DOHH2 (cell line): ENCODE results near the gene WDR91.

Source experiments
- H3F3A ChIP-seq: fragments of 200-600 bp; sonication (generic), shearing (Covaris generic); 2 replicates; pipeline ENCODE4 v1.6.0; 2016; ENCODE audit warnings: antibody characterized with exemption, mild to moderate bottlenecking; ENCODE audit not compliant: control insufficient read depth, insufficient read depth
- H3K27ac ChIP-seq: fragments of 200-600 bp; sonication (generic); 2 replicates; pipeline ENCODE4 v1.5.1; 2014; ENCODE audit warnings: low read depth, mild to moderate bottlenecking, low read length, moderate library complexity
- H3K27me3 ChIP-seq: fragments of 200-600 bp; sonication (generic); 2 replicates; pipeline ENCODE4 v1.6.1; 2014; ENCODE audit warnings: mild to moderate bottlenecking, low read length, mixed read lengths; ENCODE audit not compliant: control insufficient read depth
- H3K36me3 ChIP-seq: fragments of 200-600 bp; sonication (generic); 2 replicates; pipeline ENCODE4 v1.6.1; 2014; ENCODE audit warnings: mild to moderate bottlenecking, low read length, moderate library complexity, mixed read lengths; ENCODE audit not compliant: control insufficient read depth
- H3K4me1 ChIP-seq: fragments of 200-600 bp; sonication (generic); 2 replicates; pipeline ENCODE4 v1.6.1; 2014; ENCODE audit warnings: mild to moderate bottlenecking, low read length, mixed read lengths; ENCODE audit not compliant: control insufficient read depth
- H3K4me2 ChIP-seq: fragments of 200-600 bp; sonication (generic); 2 replicates; pipeline ENCODE4 v1.6.0; 2014; ENCODE audit warnings: mild to moderate bottlenecking, low read length, moderate library complexity
- H3K4me3 ChIP-seq: fragments of 200-600 bp; sonication (generic); 2 replicates; pipeline ENCODE4 v1.5.1; 2014; ENCODE audit warnings: mild to moderate bottlenecking, low read length, mixed read lengths
- H3K79me2 ChIP-seq: fragments of 200-600 bp; sonication (generic); 2 replicates; pipeline ENCODE4 v1.6.1; 2014; ENCODE audit warnings: mild to moderate bottlenecking, low read length, mixed read lengths; ENCODE audit not compliant: control insufficient read depth
- H3K9me2 ChIP-seq: fragments of 200-600 bp; sonication (generic); replicated peaks from 2 replicates; pipeline ENCODE4 v1.6.1; 2014; ENCODE audit warnings: mild to moderate bottlenecking, low read length, mixed read lengths; ENCODE audit not compliant: control insufficient read depth
- H3K9me3 ChIP-seq: fragments of 200-600 bp; sonication (generic); 2 replicates; pipeline ENCODE4 v1.6.1; 2014; ENCODE audit warnings: antibody characterized with exemption, low read length, mixed read lengths; ENCODE audit not compliant: control insufficient read depth, insufficient read depth
- H4K20me1 ChIP-seq: fragments of 200-600 bp; sonication (generic); 2 replicates; pipeline ENCODE4 v1.6.0; 2014; ENCODE audit warnings: low read depth, mild to moderate bottlenecking, antibody characterized with exemption, low read length, moderate library complexity; ENCODE audit not compliant: control insufficient read depth, insufficient read depth
- CTCF ChIP-seq: fragments of 200-600 bp; sonication (generic); IDR thresholded peaks from one replicate; pipeline ENCODE4 v1.5.1; 2014; ENCODE audit warnings: antibody characterized with exemption, mild to moderate bottlenecking, low read depth, low read length; ENCODE audit not compliant: poor library complexity, severe bottlenecking
- EZH2phosphoT487 ChIP-seq: fragments of 200-600 bp; sonication (generic); IDR thresholded peaks from 2 replicates; pipeline ENCODE4 v1.6.1; 2017; ENCODE audit warnings: borderline replicate concordance, mild to moderate bottlenecking, antibody characterized with exemption, low read length, moderate library complexity, mixed read lengths

The WDR91 gene

GRCh38 chr7:135233570-135233969 lies 22.2 kb upstream of the WDR91 start, which contains the start of gene STRA8:
TSS of gene STRA8 (plus strand) at chr7:135233838. CDS start at chr7:135240525, 6,687 bp downstream.
- H3K79me2 ChIP-seq = no peaks in the 10 kb centered on the region
- TF ChIP-seq CTCF (no peak), EZH2phosphoT487 (no peak)
- no peaks in the 10 kb centered on the region for H4K20me1 ChIP-seq
- no peak within 1 kb of the TSS for H3K27ac ChIP-seq
- no peak within 1 kb of the TSS for H3K4me3 ChIP-seq
- no peaks in the 10 kb centered on the region for H3K9me3 ChIP-seq
- no peak within 1 kb of the TSS for H3K4me2 ChIP-seq
- no peaks in the 10 kb centered on the region for H3K9me2 ChIP-seq
- H3F3A ChIP-seq = no peaks in the 10 kb centered on the region
- no peaks in the 10 kb centered on the region for H3K4me1 ChIP-seq
- H3K27me3 ChIP-seq = no peaks in the 10 kb centered on the region
- no peaks in the 10 kb centered on the region for H3K36me3 ChIP-seq

- no peaks in the 10 kb centered on the region for H3K4me1 ChIP-seq
- H3K36me3 ChIP-seq = no peaks in the 10 kb centered on the region
- H3K4me3 ChIP-seq = no peak overlapping the region
- H4K20me1 ChIP-seq = no peaks in the 10 kb centered on the region
- H3K9me3 ChIP-seq = no peaks in the 10 kb centered on the region
- H3K27me3 ChIP-seq = 0 out of 2 replicates have a peak, but pooled peaks cover 2% of the 10 kb centered on the region
- no peak overlapping the region for H3K4me2 ChIP-seq
- TF ChIP-seq EZH2phosphoT487 = no peak
- peak; percentile 67 for TF ChIP-seq CTCF
- H3K27ac ChIP-seq = no peak overlapping the region
- H3K9me2 ChIP-seq = no peaks in the 10 kb centered on the region
- no peaks in the 10 kb centered on the region for H3F3A ChIP-seq
- H3K79me2 ChIP-seq = no peaks in the 10 kb centered on the region
Observed at GRCh38 chr7:135232720-135233119, 21.4 kb upstream of the WDR91 start.

- Histone ChIP-seq H3K4me3 (no peak overlapping the region), H3K79me2 (no peaks in the 10 kb centered on the region), H3K4me1 (no peaks in the 10 kb centered on the region), H4K20me1 (no peaks in the 10 kb centered on the region), H3K9me3 (no peaks in the 10 kb centered on the region), H3K36me3 (no peaks in the 10 kb centered on the region), H3K9me2 (no peaks in the 10 kb centered on the region), H3F3A (no peaks in the 10 kb centered on the region), H3K27ac (no peak overlapping the region), H3K4me2 (no peak overlapping the region), H3K27me3 (0 out of 2 replicates have a peak, but pooled peaks cover 2% of the 10 kb centered on the region)
- TF ChIP-seq EZH2phosphoT487 (no peak), CTCF (no peak)
Observed at GRCh38 chr7:135232087-135232486, 20.8 kb upstream of the WDR91 start.
